Thoracic aorta (tissue), 2 donors: ENCODE data around the gene ATF7IP. TPM values are rescaled to one million over a fixed set of nuclear protein-coding genes. Genes with fewer than 3 reads are reported as not detected.

Experiments used
- ATAC-seq: fragments of 150-250 bp; one replicate; pipeline ENCODE4 v1.8.0; 2017; ENCODE audit warnings: low read depth; ENCODE audit not compliant: insufficient number of reproducible peaks, low FRiP score
- DNase-seq: peaks from one replicate; pipeline ENCODE4 v3.0.0-alpha.2; 2020; ENCODE audit warnings: low spot score
- H3K27ac ChIP-seq, 2 donors: fragments of 200-600 bp; sonication (generic); 1 replicate in 1 of 2; 2 replicates in 1 of 2; pipeline ENCODE4 v1.5.1; 2016; ENCODE audit warnings: mild to moderate bottlenecking in 2 of 2, moderate library complexity in 2 of 2
- H3K27me3 ChIP-seq: fragments of 200-600 bp; sonication (generic); replicated peaks from 2 replicates; pipeline ENCODE4 v1.6.0; 2016; ENCODE audit warnings: mild to moderate bottlenecking; ENCODE audit not compliant: insufficient read depth
- H3K36me3 ChIP-seq: fragments of 200-600 bp; sonication (generic); one replicate; pipeline ENCODE4 v1.5.1; 2016
- H3K4me1 ChIP-seq, 2 donors: fragments of 200-600 bp; sonication (generic); 1 replicate in 1 of 2; 2 replicates in 1 of 2; pipeline versions ENCODE4 v1.5.1 to v1.6.0; 2016; ENCODE audit warnings: low read depth in 2 of 2, mild to moderate bottlenecking in 1 of 2; ENCODE audit not compliant: control insufficient read depth in 1 of 2
- H3K4me3 ChIP-seq: fragments of 200-600 bp; sonication (generic); 2 replicates; pipeline ENCODE4 v1.5.1; 2016; ENCODE audit warnings: mild to moderate bottlenecking
- H3K9me3 ChIP-seq: fragments of 200-600 bp; sonication (generic); 2 replicates; pipeline ENCODE4 v1.5.1; 2016
- CTCF ChIP-seq: fragments of 200-600 bp; sonication (generic); IDR thresholded peaks from one replicate; pipeline ENCODE4 v1.5.1; 2019; ENCODE audit warnings: antibody characterized with exemption
- total RNA-seq, 2 donors: library from RNA; depleted of rRNA; stranded (reverse); fragments of >200 nt; gene quantifications; one replicate each; pipeline versions ENCODE4 v1.1.0 to v1.2.3, GENCODE V29; 2016

ATF7IP gene
- total RNA-seq, 2 donors from 2014 or later = 41.0 to 41.7 TPM

GRCh38 chr12:14431975-14432374 is 66.5 kb downstream of the ATF7IP start:
- Histone ChIP-seq H3K27me3 (no peaks in the 10 kb centered on the region), H3K27ac (no peak overlapping the region), H3K4me3 (no peak overlapping the region), H3K36me3 (peaks cover 4% of the 10 kb centered on the region), H3K9me3 (no peaks in the 10 kb centered on the region), H3K4me1 (peaks cover 17 to 25% of the 10 kb centered on the region in 2 donors)
- DNase-seq = no peak
- TF ChIP-seq CTCF = no peak
- ATAC-seq = no peak

- no peak for DNase-seq
- no peak overlapping the region for H3K4me3 ChIP-seq
- H3K9me3 ChIP-seq = no peaks in the 10 kb centered on the region
- no peak overlapping the region for H3K27ac ChIP-seq
- no peak for TF ChIP-seq CTCF
- peaks cover 12 to 16% of the 10 kb centered on the region in 2 donors for H3K4me1 ChIP-seq
- peaks cover 4% of the 10 kb centered on the region for H3K36me3 ChIP-seq
- no peak for ATAC-seq
- no peaks in the 10 kb centered on the region for H3K27me3 ChIP-seq
Measured at GRCh38 chr12:14435627-14436026, 70.1 kb downstream of the ATF7IP start.

GRCh38 chr12:14442221-14442881 is 76.9 kb downstream of the ATF7IP start:
- no peak for TF ChIP-seq CTCF
- Histone ChIP-seq H3K27ac (peak overlapping the region; percentile 38 to 68), H3K4me3 (no peak overlapping the region), H3K9me3 (no peaks in the 10 kb centered on the region), H3K36me3 (peaks cover 2% of the 10 kb centered on the region), H3K27me3 (no peaks in the 10 kb centered on the region), H3K4me1 (peaks cover 18 to 23% of the 10 kb centered on the region in 2 donors)
- ATAC-seq (no peak), DNase-seq (no peak)

GRCh38 chr12:14443531-14443930 is 78.0 kb downstream of the ATF7IP start:
- DNase-seq (no peak), ATAC-seq (no peak)
- Histone ChIP-seq H3K36me3 (peaks cover 4% of the 10 kb centered on the region), H3K4me3 (no peak overlapping the region), H3K4me1 (peaks cover 18 to 23% of the 10 kb centered on the region in 2 donors), H3K27ac (peak overlapping the region; percentile 35 to 68), H3K9me3 (no peaks in the 10 kb centered on the region), H3K27me3 (no peaks in the 10 kb centered on the region)
- TF ChIP-seq CTCF = no peak

GRCh38 chr12:14450479-14450878 is 85.0 kb downstream of the ATF7IP start:
- Histone ChIP-seq H3K4me3 (no peak overlapping the region), H3K36me3 (peaks cover 10% of the 10 kb centered on the region), H3K9me3 (no peaks in the 10 kb centered on the region), H3K27ac (no peak overlapping the region), H3K27me3 (no peaks in the 10 kb centered on the region), H3K4me1 (no peaks in the 10 kb centered on the region)
- no peak for DNase-seq
- TF ChIP-seq CTCF = no peak
- no peak for ATAC-seq
